IPS-15b (cell line): Measurements from ENCODE around the gene CRACR2A.

Source experiments
- H3K27me3 ChIP-seq: one replicate; pipeline ENCODE4 v1.6.1; 2013; ENCODE audit warnings: low read length; ENCODE audit not compliant: control insufficient read depth, insufficient read depth
- H3K36me3 ChIP-seq: one replicate; pipeline ENCODE4 v1.6.1; 2013; ENCODE audit warnings: low read length; ENCODE audit not compliant: control insufficient read depth, insufficient read depth
- H3K4me1 ChIP-seq: one replicate; pipeline ENCODE4 v1.6.1; 2013; ENCODE audit warnings: mild to moderate bottlenecking, low read length; ENCODE audit not compliant: control insufficient read depth, insufficient read depth
- H3K4me3 ChIP-seq: one replicate; pipeline ENCODE4 v1.5.1; 2013; ENCODE audit warnings: low read depth, low read length
- H3K9ac ChIP-seq: one replicate; pipeline ENCODE4 v1.6.1; 2013; ENCODE audit warnings: low read depth, mild to moderate bottlenecking, low read length
- H3K9me3 ChIP-seq: one replicate; pipeline ENCODE4 v1.6.1; 2013; ENCODE audit warnings: mild to moderate bottlenecking, low read length; ENCODE audit not compliant: control insufficient read depth, insufficient read depth

Gene CRACR2A

DNA sequence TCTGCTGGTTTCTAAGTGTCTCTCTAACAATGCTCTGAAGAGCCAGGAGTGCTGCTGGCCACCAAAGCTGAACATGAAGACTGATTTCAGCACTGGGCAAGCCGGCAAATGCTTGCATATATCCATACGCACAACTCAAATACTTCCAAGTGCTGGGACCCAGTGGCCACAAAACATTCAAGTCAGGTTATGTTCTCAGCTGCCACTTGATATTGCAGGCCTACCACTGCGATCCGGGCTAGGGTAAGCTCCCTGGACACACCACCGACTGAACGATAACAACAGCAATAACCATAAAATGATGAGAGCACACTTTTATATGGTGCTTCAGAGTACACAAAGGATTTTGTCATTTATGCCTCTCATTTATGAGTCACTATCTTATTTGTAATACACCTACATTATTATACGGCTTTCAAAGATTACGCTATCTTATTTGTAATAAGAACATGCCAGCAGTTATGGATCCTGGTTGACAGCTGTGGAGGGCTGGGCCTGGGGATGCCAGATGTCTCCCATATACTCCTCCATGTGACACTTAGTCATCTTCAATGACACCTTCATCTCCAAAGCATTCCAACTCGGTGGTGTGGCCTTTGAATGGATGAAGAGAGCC is 35.5 kb downstream of the CRACR2A start:
- Histone ChIP-seq H3K9ac (no peak overlapping the region), H3K9me3 (peaks cover 8% of the 10 kb centered on the region), H3K36me3 (no peaks in the 10 kb centered on the region), H3K4me3 (no peak overlapping the region), H3K27me3 (no peaks in the 10 kb centered on the region), H3K4me1 (no peaks in the 10 kb centered on the region)

DNA sequence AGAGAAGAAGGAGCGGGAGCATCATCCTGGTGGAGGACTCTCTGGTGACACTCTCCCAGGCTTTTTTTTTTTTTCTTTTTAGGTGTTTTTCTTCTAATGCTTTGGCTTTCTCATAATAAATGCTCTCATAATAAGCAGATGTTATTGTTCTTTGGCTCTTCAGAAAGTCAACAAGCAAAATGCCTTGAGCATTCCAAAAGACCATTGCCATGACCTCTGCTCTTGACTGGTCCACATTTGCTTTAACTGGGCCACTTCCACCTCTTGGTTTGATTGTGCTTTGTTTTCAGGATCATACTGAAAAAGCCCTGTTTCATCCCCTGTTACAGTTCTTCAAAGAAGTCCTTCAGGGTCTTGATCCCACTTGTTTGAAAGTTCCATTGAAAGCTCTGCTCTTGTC is 36.9 kb downstream of the CRACR2A start:
- H3K27me3 ChIP-seq: no peaks in the 10 kb centered on the region
- no peak overlapping the region for H3K9ac ChIP-seq
- H3K9me3 ChIP-seq: no peaks in the 10 kb centered on the region
- no peaks in the 10 kb centered on the region for H3K36me3 ChIP-seq
- H3K4me3 ChIP-seq: no peak overlapping the region
- H3K4me1 ChIP-seq: no peaks in the 10 kb centered on the region

- no peak overlapping the region for H3K4me3 ChIP-seq
- no peaks in the 10 kb centered on the region for H3K27me3 ChIP-seq
- no peaks in the 10 kb centered on the region for H3K9me3 ChIP-seq
- H3K9ac ChIP-seq: no peak overlapping the region
- H3K4me1 ChIP-seq: no peaks in the 10 kb centered on the region
- no peaks in the 10 kb centered on the region for H3K36me3 ChIP-seq
Measured at GRCh38 chr12:3713947-3714346, 39.0 kb downstream of the CRACR2A start.

- H3K9me3 ChIP-seq: no peaks in the 10 kb centered on the region
- H3K36me3 ChIP-seq: no peaks in the 10 kb centered on the region
- no peaks in the 10 kb centered on the region for H3K4me1 ChIP-seq
- H3K4me3 ChIP-seq: no peak overlapping the region
- no peak overlapping the region for H3K9ac ChIP-seq
- no peaks in the 10 kb centered on the region for H3K27me3 ChIP-seq
Measured at GRCh38 chr12:3713483-3713882, 39.4 kb downstream of the CRACR2A start.

- no peaks in the 10 kb centered on the region for H3K4me1 ChIP-seq
- no peaks in the 10 kb centered on the region for H3K36me3 ChIP-seq
- no peaks in the 10 kb centered on the region for H3K27me3 ChIP-seq
- no peaks in the 10 kb centered on the region for H3K9me3 ChIP-seq
- H3K9ac ChIP-seq: no peak overlapping the region
- H3K4me3 ChIP-seq: no peak overlapping the region
Measured at GRCh38 chr12:3712209-3712992, 40.5 kb downstream of the CRACR2A start.

- Histone ChIP-seq H3K36me3 (no peaks in the 10 kb centered on the region), H3K27me3 (no peaks in the 10 kb centered on the region), H3K9ac (no peak overlapping the region), H3K4me1 (no peaks in the 10 kb centered on the region), H3K9me3 (no peaks in the 10 kb centered on the region), H3K4me3 (no peak overlapping the region)
Measured at GRCh38 chr12:3705354-3705675, 47.6 kb downstream of the CRACR2A start.

DNA sequence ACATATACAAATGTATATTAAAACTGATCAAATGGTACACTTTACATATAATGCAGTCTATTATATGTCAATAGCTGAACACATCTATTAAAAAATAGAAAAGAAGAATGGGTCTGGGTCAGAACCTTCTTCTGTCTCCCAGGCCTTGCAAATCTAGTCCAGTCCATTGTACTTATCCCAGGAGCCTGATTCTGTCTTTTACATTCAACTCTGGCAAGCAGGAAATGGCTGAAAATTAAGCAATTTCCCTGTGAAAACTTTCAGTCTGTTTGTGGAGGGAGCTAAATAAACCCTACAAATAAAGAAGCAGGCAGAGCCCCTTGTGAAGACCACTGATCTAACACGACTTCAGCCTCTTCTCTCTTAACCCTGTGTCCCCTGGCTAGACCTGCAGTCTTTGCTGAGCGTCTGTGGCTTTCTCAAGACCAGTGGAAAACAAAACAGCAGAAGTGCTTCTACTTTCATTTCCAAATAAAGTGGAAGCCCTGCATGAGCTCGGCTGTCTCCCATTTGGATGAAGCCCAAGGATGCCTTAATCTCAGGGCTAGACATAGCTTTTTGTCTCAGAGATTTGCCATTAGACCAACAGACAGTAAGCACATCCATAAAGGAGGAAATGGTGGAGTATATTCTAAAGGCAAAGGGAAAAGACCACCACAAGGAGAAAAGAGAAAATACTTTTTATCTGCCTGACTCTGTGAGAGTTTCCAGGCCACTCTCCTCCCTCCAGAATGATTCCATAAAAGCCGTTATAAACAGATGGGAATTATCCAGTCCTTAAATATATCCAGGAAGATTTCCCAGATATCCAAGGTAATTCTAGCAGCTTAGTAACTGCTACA is 48.2 kb downstream of the CRACR2A start:
- Histone ChIP-seq H3K4me1 (no peaks in the 10 kb centered on the region), H3K4me3 (no peak overlapping the region), H3K9me3 (no peaks in the 10 kb centered on the region), H3K27me3 (no peaks in the 10 kb centered on the region), H3K9ac (no peak overlapping the region), H3K36me3 (no peaks in the 10 kb centered on the region)

GRCh38 chr12:3700861-3701260 is 52.0 kb downstream of the CRACR2A start:
- no peaks in the 10 kb centered on the region for H3K27me3 ChIP-seq

GRCh38 chr12:3698218-3698974 is 54.5 kb downstream of the CRACR2A start:
- no peaks in the 10 kb centered on the region for H3K36me3 ChIP-seq
- no peak overlapping the region for H3K4me3 ChIP-seq
- no peaks in the 10 kb centered on the region for H3K9me3 ChIP-seq
- H3K4me1 ChIP-seq: no peaks in the 10 kb centered on the region
- H3K9ac ChIP-seq: no peak overlapping the region
- H3K27me3 ChIP-seq: no peaks in the 10 kb centered on the region

More at GRCh38 chr12:3700861-3701260, 52.0 kb downstream of the CRACR2A start:
- H3K9me3 ChIP-seq: no peaks in the 10 kb centered on the region
- no peaks in the 10 kb centered on the region for H3K4me1 ChIP-seq
- no peak overlapping the region for H3K9ac ChIP-seq
- H3K36me3 ChIP-seq: no peaks in the 10 kb centered on the region
- H3K4me3 ChIP-seq: no peak overlapping the region

DNA sequence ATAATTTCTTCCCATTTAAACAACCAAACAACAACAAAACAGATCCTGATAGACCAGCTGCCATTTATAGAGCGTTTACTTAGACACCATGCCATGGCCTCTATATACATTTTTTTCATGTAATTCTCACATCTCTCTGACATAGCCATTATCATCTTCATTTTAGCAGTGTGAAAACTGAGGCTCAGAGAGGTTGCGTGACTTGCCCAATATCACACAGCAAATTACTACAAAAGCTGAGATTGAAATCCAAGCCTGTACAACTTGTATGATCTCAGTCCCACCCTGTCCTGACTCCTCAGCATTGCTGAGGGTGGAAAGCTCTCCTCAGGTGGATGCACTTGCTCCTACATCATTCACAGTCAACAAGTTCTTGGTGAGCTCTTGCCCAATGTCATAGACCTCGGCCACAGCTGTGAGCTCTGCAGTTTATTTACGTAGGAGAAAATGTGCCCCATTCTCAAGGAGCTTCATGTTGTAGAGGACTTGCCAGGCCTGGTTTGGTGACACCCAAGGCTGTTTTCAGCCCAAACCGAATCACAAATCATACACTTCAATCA is 55.5 kb downstream of the CRACR2A start:
- no peak overlapping the region for H3K9ac ChIP-seq
- H3K4me1 ChIP-seq: no peaks in the 10 kb centered on the region
- no peaks in the 10 kb centered on the region for H3K9me3 ChIP-seq
- H3K36me3 ChIP-seq: no peaks in the 10 kb centered on the region
- no peaks in the 10 kb centered on the region for H3K27me3 ChIP-seq
- no peak overlapping the region for H3K4me3 ChIP-seq

- no peak overlapping the region for H3K9ac ChIP-seq
- no peaks in the 10 kb centered on the region for H3K4me1 ChIP-seq
- H3K4me3 ChIP-seq: no peak overlapping the region
- no peaks in the 10 kb centered on the region for H3K27me3 ChIP-seq
- no peaks in the 10 kb centered on the region for H3K9me3 ChIP-seq
- H3K36me3 ChIP-seq: no peaks in the 10 kb centered on the region
Measured at GRCh38 chr12:3694673-3695072, 58.2 kb downstream of the CRACR2A start.
